Activated naive CD4-positive, alpha-beta T cell treated with Interleukin-2 at 50 U/mL for 16 hours (primary cell): ENCODE measurements around the gene YPEL3.

ENCODE experiments used
- DNase-seq: peaks from one replicate; pipeline ENCODE4 v3.0.0-alpha.2; 2020

The YPEL3 gene

DNA sequence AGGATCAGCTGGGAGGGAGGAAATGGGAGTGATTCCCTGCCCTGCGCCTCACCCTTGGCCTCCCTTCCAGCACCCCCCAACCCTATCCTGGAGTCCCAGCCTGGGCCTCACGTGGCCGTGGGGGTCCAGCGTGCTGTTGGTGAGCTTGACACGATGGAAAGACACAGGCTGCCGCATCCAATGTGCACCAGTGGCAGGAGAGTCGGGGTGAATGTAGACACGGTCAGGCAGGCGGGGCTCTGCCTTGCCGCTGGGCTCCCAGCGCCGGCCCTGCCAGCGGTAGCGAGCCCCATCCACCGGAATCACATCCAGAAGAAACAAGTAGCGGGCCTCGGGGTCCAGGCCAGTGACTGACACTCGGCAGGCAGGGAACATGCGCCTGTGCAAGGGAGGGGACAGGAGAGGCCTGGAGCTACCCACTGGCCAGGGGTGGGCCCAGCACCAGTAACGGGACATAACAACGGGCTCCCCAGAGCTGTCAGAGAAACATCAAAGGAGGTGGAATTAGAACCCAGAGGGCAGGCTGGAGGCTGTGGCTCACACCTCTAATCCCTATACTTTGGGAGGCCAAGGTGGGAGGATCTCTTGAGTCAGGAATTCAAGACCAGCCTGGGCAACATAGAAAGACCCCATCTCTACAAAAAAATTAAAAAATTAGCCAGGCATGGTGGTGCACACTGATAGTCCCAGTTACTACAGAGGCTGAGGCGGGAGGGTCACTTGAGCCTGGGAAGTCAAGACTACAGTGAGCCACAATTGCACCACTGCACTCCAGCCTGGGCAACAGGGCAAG is 7.0 kb downstream of the YPEL3 start:
- no peak for DNase-seq

DNA sequence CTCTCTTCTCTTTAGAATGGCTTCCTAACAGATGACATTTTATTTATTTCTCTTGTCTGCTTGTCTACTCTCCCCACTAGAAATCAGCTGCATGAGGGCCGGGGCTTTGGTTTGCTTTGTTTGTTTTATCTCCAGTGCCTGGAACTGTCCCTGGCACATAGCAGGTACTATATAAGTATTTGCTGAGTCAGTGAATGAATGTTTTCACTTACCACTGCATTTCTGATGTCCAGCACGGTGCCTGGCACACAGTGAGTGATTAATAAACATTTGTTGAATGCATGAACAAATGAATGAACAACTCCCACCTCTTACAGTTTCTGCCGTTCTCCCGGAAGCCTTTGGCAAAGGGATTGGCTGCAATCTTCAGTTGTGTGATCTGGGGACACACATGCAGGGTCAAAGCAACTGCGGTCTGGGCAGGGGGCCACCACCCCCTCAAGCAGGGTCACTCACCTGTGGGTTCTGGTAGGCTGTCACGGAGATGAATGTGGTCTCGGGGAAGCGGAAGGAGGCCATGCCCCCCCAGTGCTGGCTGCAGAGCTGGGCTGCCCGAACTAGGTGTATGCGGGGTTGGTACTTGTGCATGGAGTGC is 7.7 kb downstream of the YPEL3 start:
- DNase-seq: no peak

DNA sequence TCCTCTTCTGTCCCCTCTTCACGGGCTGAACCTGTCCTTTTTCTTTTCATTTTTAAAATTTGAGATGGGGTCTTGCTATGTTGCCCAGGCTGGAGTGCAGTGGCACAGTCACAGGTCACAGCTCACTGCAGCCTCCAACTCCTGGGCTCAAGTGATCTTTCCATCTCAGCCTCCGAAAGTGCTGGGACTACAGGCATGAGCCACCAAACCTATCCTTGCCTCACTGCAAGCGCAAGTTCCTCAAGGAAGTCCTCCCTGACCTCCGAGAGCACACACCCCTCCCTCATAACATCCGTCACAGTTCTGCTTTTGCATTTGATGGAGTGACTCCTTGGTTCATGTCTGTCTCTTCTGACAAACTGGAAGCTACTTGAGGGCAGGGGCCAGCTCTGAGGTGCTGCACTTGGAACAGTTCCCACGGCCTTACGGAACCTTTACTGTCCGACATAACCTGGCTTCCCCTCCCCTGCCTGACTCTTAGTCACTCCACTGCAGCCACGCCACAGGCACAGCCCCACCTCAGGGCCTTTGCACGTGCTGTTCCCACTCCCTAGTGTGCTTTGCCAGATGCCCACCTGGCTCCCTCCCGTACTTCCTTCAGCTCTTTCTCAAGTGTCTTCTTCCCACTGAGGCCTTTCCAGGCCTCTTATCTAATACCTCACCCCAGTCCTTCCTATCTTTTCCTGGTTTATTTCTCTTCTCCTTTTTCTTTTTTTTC is 8.7 kb downstream of the YPEL3 start:
- no peak for DNase-seq

DNA sequence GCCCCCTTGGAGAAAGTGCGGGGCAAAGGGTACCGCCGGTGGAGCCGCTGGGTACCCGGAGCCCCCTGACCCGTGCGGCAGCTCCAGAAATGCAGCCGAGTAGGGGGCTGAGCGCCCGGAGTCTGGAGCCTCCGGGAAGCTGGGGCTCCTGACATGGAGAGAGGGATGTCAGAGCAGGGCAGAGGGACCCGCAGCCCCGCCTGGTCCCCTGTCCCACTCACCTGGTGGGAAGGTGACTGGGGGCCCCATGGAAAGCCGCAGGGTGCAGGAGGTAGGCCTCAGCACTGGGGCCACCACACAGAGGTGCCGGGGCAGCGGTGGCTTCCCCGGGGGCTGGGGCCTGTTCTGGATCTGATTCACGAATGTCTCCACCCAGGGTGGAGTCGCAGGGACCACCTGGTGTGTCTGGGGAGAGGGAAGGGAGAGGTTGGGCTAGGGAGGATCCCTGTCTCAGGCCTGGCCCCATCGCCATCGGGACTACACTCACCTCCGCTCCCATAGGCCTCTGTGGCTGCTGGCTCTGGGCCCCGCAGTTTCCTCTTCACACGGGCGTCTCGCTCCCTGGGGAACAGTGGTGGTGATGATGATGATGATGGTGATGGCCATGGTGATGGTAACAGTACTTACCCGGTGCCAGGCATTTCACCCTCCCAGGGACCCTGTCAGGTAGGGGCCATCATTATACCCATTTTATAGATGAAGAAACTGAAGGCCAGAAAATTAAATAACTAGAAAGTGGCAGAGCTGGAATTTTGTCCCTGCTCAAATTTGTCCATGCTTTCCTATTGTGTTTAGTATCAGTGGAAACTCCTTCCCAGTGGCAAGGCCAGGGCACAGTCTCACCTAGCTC is 9.5 kb downstream of the YPEL3 start:
- DNase-seq: no peak

DNA sequence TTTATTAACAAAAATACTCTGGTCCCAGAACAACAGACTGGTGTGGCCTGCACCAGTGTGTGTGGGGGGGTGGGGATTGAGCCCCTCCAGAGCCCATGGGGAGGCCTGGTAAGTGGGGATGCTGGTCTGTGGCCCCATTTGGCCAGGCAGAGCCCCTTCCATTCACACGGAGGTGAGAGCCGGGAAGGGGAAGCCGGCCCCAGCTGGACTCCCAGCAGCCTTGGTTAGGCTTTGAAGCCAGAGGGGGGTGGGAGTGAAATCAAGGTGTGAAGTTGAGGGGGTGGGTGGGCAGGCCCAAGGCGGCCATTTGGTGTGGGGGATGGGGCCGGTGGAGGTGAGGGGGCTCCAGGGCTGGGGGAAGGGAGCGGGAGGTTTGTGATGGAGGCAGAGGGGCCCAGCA is 10.2 kb downstream of the YPEL3 start:
- DNase-seq: no peak

DNA sequence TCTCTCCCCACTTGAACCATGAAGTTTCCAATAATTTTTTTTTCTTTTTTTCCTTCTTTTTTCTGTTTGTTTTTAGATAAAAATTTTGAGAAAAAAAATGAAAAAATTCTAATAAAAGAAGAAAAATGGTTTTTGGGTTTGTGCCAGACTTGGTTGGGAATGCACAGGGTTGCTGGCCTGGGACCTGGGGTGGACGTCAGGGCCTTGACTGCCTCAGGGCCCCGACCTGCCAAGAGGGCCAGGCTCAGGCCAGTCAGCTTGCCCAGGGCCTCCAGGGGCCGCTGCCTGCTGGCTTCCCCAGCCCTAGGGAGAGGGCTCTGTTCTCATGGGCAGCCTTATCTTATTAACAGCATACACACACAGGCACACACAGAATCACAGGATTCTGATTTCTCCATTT is 10.8 kb downstream of the YPEL3 start:
- no peak for DNase-seq

DNA sequence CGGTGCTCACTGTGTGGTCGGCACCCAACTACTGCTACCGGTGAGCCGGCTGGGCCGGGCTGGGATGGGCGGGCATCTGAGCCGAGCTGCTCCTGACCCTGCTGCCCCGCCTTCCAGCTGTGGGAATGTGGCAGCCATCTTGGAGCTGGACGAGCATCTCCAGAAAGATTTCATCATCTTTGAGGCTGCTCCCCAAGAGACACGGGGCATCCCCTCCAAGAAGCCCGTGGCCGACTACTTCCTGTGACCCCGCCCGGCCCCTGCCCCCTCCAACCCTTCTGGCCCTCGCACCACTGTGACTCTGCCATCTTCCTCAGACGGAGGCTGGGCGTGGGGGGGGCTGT is 11.2 kb downstream of the YPEL3 start:
- DNase-seq: no peak

DNA sequence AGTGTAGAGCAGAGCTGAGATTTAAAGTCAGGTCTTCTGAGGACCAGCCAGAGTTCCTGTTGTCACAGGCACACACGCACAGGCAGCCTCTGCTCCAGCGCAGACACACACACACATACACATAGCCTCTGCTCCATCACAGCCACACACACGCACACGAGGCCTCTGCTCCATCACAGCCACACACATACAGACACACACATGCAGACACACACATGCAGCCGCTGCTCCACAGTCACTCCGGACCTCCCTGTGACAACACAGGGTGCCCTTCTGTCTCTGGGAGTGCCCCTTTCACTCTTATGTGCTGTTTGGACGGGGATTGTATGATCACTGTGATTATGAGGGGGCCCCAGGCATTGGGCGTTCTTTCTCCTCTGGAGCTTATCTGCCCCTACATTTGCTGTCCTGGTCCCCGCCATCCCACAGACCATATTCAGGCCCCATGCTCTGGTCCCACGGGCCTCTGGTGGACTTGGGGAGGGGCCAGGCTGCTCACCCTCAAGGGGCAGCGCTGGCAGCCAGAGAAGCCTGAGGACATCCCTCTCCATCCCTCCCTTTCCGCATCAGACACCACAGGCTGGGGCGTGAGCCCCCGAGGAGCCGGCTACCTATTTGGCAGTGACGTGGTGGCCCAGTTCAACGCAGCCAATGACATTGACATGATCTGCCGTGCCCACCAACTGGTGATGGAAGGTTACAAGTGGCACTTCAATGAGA is 11.8 kb downstream of the YPEL3 start:
- no peak for DNase-seq

DNA sequence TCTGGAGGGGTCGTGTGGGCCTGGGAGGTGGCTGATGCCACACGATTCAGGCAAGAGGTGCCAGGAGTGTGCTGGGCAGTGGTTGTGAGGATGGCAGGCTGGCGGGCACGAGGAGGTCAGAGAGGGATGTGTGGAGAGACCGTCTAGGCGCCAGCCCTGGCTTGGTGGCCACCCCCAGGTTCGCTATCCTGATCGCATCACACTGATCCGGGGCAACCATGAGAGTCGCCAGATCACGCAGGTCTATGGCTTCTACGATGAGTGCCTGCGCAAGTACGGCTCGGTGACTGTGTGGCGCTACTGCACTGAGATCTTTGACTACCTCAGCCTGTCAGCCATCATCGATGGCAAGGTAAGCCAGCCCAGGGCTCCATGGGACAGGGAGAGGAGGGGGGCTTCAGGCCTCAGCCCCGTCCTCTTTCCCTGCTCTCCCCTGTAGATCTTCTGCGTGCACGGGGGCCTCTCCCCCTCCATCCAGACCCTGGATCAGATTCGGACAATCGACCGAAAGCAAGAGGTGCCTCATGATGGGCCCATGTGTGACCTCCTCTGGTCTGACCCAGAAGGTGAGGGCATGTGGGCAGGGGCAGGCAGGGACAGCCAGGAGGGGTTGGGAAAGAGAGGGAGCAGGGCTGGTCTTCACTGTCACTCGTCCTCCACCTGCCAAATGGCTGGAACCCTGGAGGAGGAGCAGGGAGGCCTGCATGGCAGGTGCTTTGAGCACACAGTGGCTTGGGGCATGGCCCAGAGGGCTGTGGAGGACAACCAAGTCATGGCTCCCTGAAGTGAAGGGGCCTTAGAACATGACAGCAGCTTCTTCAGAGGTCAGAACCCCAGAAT is 12.6 kb downstream of the YPEL3 start:
- DNase-seq: no peak

DNA sequence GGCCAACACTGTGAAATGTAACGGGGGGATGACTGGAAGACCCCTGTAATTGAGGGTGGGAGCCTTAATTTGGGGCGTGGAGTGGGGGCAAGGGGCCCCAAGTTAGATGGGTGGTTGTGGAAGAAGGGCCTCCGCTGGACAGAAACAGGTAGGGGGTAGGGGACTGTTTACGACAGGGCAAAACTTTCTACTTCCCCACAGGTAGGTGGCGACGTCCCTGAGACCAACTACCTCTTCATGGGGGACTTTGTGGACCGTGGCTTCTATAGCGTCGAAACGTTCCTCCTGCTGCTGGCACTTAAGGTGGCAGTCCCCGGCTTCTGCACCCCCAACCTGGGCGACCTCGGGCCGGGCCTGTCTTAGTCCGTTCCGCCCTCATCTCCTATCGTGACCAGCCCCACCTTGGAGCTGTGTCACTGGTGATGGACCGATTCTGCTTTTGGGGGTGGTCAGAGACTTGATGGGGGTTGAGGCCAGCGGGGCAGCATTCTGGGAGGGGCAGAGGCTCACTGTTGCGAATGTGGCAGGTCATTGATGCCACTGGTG is 13.4 kb downstream of the YPEL3 start:
- DNase-seq: no peak

DNA sequence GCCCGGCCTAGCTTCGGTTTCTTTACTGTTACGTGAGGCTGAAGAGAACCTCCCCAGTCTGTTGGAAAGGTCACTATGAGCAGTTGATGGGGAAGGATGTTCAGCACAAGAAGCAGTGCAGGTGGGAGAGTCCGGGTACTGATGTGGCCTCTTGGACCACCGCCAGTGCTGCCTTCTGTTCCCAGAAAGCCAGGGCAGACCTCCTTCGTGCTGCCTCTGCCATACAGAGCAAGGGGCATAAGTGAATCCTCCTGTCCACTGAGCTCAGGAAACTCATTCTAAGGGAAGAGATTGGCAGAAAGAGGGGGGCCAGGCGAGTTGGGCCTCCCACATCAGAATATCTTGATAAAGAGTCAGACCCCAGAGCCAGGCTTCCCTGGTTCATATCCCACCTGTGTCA is 16.5 kb downstream of the YPEL3 start:
- no peak for DNase-seq

DNA sequence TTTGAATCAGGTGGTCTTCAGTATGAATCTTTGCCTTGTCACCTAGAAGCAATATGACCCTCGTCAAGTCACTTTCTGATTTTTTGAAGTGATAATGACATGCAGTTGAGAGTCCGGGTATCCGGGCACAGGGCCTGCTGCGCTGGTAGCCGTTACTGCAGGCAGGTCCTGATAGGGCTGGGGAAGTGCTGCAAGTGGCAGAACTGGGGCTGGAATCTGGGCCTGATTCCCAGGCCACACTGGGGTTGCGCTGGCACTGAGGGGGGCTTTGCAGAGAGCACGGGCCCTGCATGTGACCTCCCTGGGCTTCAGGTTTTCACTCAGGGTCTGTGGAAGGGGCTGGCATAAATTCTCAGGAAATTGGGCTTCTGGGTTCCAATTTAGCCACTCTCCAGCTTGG is 17.3 kb downstream of the YPEL3 start:
- DNase-seq: no peak

DNA sequence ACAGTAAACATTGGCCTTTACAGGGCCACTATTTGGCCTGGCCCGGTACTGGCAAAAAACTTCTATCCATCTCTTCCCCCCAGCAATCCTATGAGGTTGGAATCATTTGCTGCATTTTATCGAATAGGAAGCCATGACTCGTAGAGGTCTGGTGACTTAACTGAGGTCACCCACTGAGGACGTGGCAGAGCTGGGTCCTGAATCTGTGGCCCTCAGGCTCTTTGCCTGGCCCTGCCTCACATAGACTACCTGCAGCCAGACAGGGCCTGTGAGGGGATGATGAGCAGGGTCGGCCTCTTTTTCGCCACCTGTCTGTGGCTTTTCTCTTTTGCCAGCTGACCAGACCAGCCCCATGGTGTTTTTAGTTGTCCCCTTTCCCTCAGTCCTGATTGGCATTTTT is 18.4 kb downstream of the YPEL3 start:
- DNase-seq: no peak

DNA sequence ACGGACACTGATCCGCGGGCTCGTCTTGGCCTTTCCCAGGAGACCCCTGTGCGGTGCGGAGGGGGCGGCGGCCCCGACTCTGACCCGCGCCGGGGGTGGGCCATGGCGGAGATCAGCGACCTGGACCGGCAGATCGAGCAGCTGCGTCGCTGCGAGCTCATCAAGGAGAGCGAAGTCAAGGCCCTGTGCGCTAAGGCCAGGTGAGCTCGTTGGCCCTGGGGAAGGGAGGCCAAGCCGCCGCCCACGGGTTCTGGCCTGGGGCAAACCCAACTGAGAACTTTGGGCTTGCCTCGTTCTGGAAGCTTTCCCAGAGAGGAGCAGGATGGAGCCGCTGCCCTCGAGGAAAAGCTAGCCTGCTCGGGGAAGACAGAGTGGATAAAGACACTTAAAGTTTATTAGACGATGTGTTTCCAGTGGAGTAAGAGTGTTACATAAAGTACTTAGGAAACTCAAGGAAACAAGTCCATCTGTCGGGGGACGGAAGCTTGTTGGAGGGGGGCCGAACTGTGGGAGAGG is 19.7 kb downstream of the YPEL3 start:
- DNase-seq: peak; percentile 22

DNA sequence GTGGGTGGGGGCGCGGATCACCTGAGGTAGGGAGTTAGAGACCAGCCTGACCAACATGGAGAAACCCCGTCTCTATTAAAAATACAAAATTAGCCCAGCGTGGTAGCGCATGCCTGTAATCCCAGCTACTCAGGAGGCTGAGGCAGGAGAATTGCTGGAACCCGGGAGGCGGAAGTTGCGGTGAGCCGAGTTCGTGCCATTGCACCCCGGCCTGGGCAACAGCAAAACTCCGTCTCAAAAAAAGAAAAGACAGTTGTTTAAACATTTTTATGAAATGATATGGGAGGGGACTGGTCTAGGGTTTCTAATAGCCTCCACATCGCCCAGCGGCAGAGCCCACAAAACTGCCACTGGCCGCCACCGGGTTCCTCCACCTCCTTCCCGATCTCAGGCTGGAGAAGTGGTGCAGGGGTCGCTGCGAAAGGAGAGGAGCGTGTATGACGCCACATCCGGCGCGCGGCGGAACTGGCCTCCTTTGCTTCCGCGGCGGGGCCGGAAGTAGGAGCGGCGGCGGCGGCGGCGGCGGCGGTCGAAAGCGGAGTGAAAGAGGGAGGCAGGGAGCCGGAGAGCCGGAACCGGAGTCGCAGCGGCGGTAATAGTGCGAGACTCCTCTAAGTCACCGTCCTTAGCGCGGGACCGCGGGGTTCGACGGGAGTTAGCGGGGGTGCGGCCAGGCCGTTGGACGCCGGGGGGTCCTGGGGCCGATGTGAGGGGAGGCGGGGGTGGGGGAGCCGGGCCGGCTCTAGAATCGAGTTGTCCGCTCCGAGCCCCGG is 20.3 kb downstream of the YPEL3 start, which contains the start of gene PPP4C:
TSS of gene PPP4C (plus strand) at position 492 of the 773 bp plus-strand sequence. CDS start 384 bp downstream, outside the sequence.
- peak; percentile 90 for DNase-seq

DNA sequence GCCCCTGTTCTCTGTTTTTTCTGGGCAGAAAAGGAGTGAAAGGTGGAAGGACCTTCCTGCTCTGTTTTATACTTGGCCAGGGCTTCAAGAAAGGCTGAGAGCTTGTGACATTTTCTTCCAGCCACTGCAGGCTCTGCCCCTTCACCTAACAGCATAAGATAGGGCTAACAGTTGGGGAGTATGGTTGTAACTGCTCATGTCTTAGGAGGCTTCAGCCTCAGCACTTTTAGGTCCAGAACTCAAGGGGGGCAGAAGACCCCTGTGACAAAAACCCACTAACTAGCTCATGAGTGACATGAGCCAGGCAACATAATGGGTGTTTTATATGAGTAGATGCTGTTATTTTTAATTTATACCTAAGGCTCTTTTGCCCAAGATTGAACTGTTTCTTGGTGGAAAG is 25.5 kb downstream of the YPEL3 start:
- no peak for DNase-seq

DNA sequence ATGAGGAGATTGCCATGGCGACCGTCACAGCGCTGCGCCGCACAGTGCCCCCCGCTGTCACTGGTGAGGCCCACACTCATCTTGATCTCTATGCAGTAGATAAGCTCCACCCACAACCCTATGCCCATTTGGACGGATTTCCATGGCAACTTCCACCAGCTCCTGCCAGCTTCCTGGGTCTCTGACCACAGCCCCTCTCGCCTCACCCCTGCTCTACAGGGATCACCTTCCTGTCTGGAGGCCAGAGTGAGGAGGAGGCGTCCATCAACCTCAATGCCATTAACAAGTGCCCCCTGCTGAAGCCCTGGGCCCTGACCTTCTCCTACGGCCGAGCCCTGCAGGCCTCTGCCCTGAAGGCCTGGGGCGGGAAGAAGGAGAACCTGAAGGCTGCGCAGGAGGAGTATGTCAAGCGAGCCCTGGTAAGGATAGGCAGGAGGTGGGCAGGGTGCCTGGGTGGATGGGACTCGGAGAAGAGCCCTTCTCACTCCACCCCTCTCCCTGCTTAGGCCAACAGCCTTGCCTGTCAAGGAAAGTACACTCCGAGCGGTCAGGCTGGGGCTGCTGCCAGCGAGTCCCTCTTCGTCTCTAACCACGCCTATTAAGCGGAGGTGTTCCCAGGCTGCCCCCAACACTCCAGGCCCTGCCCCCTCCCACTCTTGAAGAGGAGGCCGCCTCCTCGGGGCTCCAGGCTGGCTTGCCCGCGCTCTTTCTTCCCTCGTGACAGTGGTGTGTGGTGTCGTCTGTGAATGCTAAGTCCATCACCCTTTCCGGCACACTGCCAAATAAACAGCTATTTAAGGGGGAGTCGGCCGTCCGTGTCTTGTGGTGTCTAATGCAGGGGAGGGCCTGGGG is 26.2 kb downstream of the YPEL3 start:
- DNase-seq: no peak

DNA sequence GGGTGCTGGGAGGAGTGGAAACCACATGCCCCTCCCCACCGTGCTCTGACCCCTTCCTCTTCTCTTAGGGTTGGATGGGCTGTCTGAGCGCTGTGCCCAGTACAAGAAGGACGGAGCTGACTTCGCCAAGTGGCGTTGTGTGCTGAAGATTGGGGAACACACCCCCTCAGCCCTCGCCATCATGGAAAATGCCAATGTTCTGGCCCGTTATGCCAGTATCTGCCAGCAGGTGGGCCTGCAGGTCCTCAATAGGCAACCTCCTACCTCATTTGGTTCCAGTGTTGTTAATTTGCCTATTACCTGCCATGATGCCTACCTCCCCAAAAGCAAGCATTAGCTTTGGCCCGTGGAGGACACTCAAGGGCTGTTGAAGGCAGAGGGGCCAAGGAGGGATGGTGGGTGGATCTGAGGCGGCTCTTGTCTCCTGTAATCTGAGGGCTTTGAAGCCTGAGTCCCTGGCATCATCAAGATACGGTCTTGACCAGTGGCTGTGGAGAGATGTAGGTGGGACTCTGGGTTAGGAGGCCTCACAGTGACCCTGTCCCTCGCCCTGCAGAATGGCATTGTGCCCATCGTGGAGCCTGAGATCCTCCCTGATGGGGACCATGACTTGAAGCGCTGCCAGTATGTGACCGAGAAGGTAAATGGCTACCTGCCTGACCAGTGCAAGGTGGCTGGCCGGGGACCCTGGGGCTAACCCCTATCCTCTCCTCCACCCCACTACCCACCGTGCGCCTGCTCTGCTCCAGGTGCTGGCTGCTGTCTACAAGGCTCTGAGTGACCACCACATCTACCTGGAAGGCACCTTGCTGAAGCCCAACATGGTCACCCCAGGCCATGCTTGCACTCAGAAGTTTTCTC is 27.0 kb downstream of the YPEL3 start:
- DNase-seq: peak; percentile 61
